ENCODE data around the gene MAGI2.

Gene MAGI2

GRCh38 chr7:78879206-78879605, 574.3 kb downstream of the MAGI2 start:
- no peak for DNase-seq

GRCh38 chr7:78873117-78873516, 580.4 kb downstream of the MAGI2 start:
- DNase-seq, result no peak

- DNase-seq, result no peak
Observed at GRCh38 chr7:78864339-78864738, 589.1 kb downstream of the MAGI2 start.

- no peak for DNase-seq
Observed at GRCh38 chr7:78863281-78863680, 590.2 kb downstream of the MAGI2 start.

GRCh38 chr7:78862411-78862900, 591.0 kb downstream of the MAGI2 start:
- no peak for DNase-seq

- no peak for DNase-seq
Observed at GRCh38 chr7:78852951-78853350, 600.5 kb downstream of the MAGI2 start.

- no peak for DNase-seq
Observed at GRCh38 chr7:78850093-78850740, 603.2 kb downstream of the MAGI2 start.

GRCh38 chr7:78845155-78845554, 608.3 kb downstream of the MAGI2 start:
- no peak for DNase-seq

- no peak for DNase-seq
Observed at GRCh38 chr7:78842068-78842467, 611.4 kb downstream of the MAGI2 start.

- DNase-seq, result no peak
Observed at GRCh38 chr7:78835897-78836296, 617.6 kb downstream of the MAGI2 start.

- DNase-seq, result no peak
Observed at GRCh38 chr7:78828317-78828716, 625.1 kb downstream of the MAGI2 start.

- DNase-seq, result no peak
Observed at GRCh38 chr7:78803501-78804127, 649.9 kb downstream of the MAGI2 start.

- DNase-seq, result no peak
Observed at GRCh38 chr7:78794101-78794500, 659.4 kb downstream of the MAGI2 start.

GRCh38 chr7:78792624-78793023, 660.8 kb downstream of the MAGI2 start:
- no peak for DNase-seq

GRCh38 chr7:78792006-78792405, 661.5 kb downstream of the MAGI2 start:
- no peak for DNase-seq

GRCh38 chr7:78788464-78788863, 665.0 kb downstream of the MAGI2 start:
- no peak for DNase-seq

- no peak for DNase-seq
Observed at GRCh38 chr7:78787854-78788253, 665.6 kb downstream of the MAGI2 start.

- no peak for DNase-seq
Observed at GRCh38 chr7:78786055-78786454, 667.4 kb downstream of the MAGI2 start.

GRCh38 chr7:78783179-78783962, 670.1 kb downstream of the MAGI2 start:
- DNase-seq, result no peak

GRCh38 chr7:78780560-78780959, 672.9 kb downstream of the MAGI2 start:
- DNase-seq, result no peak

GRCh38 chr7:78779788-78780187, 673.7 kb downstream of the MAGI2 start:
- no peak for DNase-seq

- DNase-seq, result no peak
Observed at GRCh38 chr7:78777829-78778228, 675.6 kb downstream of the MAGI2 start.

- no peak for DNase-seq
Observed at GRCh38 chr7:78770422-78771410, 682.8 kb downstream of the MAGI2 start.

Data from cortex of kidney (tissue), 1 donor.